ENCODE data around the gene ZBTB7C. TPM values are rescaled to one million over a fixed set of nuclear protein-coding genes. Genes with fewer than 3 reads are reported as not detected.

Gene ZBTB7C
- total RNA-seq, 1 donor from 2014 or later: 1.1 TPM

DNA sequence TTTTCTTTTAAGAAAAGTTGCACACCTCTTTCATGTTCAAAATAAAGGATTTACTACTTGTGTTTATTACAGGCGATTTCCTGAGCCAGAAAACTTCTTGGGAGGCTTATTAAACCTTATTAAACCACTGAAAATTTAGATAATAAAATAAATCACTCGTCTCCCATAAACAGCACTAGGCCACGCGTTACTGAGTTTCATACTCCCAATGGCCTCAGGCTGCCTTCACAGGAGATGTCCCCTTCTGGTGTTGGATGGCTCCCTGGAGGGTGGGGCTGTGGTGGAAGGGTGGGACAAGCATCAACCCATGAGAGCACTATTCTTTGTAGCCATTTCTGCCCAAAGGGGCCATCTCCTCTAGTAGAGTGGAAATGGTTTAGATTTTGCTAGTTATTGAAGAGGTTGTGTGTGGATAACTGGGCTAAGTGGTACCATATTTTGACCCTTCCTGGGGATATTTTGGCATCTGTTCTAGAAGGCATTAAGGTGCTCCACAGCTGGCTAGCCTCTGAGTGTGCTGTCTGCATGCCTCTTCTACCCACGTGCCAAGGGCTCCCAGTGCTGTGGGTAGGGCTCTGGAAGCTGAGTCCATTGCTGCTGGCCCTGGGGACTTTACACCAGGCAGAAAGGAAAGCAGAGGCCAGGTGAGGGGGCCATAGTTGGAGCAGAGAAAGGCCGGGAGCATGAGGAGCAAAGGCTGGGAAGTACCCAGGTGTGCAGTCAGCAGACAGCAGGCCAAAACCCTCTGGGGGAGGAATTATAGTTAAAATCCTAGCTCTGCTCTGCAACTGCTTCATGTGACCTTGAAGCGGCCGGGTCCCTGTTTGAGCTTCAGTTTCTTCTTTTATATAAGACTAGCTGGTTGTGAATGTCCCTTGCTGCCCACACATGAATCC is 357.0 kb downstream of the ZBTB7C start:
- Histone ChIP-seq H3K36me3 (ENCODE audit: control insufficient read depth, insufficient read depth, low read length) (no peaks in the 10 kb centered on the region), H3K4me3 (ENCODE audit: low read depth, low read length) (no peak overlapping the region), H3K27me3 (ENCODE audit: control insufficient read depth, insufficient read depth, low read length) (peaks cover 13% of the 10 kb centered on the region)
- no peak for DNase-seq (ENCODE audit: low read depth)
- TF ChIP-seq, protein P1, sequence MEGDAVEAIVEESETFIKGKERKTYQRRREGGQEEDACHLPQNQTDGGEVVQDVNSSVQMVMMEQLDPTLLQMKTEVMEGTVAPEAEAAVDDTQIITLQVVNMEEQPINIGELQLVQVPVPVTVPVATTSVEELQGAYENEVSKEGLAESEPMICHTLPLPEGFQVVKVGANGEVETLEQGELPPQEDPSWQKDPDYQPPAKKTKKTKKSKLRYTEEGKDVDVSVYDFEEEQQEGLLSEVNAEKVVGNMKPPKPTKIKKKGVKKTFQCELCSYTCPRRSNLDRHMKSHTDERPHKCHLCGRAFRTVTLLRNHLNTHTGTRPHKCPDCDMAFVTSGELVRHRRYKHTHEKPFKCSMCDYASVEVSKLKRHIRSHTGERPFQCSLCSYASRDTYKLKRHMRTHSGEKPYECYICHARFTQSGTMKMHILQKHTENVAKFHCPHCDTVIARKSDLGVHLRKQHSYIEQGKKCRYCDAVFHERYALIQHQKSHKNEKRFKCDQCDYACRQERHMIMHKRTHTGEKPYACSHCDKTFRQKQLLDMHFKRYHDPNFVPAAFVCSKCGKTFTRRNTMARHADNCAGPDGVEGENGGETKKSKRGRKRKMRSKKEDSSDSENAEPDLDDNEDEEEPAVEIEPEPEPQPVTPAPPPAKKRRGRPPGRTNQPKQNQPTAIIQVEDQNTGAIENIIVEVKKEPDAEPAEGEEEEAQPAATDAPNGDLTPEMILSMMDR (IDR thresholded peaks at IDR 0.05; ENCODE audit: insufficient read depth, low read length, poor library complexity, severe bottlenecking): no peak

DNA sequence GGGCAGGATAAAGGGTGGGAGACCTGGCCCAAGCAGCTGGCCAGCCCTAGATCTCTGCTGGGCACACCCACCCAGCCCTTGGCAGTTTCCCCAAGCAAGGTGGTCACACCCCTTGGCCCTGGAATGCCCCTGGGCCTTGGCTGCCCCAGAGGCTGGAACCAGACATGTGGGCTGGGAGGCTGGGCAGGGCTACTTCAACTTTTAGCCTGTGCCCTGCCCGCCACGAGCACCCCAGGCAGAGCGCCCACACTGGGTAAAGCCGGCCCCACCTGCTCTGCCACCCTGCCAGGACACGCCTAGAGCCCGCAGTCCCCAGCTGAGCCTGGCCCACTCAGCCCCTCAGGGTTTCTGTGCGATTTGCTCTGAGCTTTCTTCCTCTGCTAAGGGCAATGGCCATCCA is 359.0 kb downstream of the ZBTB7C start:
- H3K4me3 ChIP-seq (ENCODE audit: low read depth, low read length): no peak overlapping the region
- TF ChIP-seq, protein P1 (IDR thresholded peaks at IDR 0.05; ENCODE audit: insufficient read depth, low read length, poor library complexity, severe bottlenecking): no peak
- H3K36me3 ChIP-seq (ENCODE audit: control insufficient read depth, insufficient read depth, low read length): no peaks in the 10 kb centered on the region
- H3K27me3 ChIP-seq (ENCODE audit: control insufficient read depth, insufficient read depth, low read length): peaks cover 17% of the 10 kb centered on the region
- DNase-seq (ENCODE audit: low read depth): no peak

DNA sequence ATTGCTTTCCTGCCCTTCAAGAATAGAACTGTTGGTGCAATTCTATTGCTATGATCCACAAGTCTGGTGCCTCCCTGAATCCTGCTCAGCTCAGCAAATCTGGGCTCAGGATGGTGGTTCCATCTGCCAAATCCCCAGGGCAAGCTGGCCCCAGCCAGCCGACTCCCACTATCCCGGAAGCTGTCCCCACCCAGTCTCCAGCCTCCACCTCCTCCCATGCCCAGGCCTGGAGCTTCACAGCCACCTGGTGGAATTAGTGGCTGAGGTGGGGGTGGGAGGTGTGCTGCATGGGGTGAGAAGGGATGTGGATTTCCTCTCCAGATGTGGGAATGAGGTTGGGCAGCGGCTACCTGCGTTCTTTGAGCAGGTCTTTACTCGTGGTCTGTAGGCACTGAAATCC is 359.4 kb downstream of the ZBTB7C start:
- DNase-seq (ENCODE audit: low read depth): no peak
- TF ChIP-seq, protein P1 (IDR thresholded peaks at IDR 0.05; ENCODE audit: insufficient read depth, low read length, poor library complexity, severe bottlenecking): no peak
- Histone ChIP-seq H3K27me3 (ENCODE audit: control insufficient read depth, insufficient read depth, low read length) (peaks cover 17% of the 10 kb centered on the region), H3K4me3 (ENCODE audit: low read depth, low read length) (no peak overlapping the region), H3K36me3 (ENCODE audit: control insufficient read depth, insufficient read depth, low read length) (no peaks in the 10 kb centered on the region)

DNA sequence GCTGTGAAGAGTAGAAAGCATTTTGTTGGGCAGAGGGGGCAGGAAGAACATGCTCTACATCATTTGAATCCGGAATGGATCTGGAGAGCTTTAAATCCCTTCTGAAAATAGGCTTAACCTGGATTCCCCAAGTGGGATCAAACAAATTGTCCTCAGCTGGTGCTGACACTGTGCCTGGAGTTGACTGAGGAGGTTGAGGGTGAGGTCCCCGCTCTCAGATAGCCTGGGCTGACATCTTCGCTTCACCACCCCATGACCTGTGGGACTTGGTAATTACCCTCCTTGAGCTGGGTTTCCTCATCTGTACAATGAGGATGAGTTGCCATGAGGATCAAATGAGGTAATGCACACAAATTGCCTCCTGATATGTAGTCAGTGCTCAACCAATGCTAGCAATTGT is 360.9 kb downstream of the ZBTB7C start:
- no peak overlapping the region for H3K4me3 ChIP-seq (ENCODE audit: low read depth, low read length)
- no peaks in the 10 kb centered on the region for H3K36me3 ChIP-seq (ENCODE audit: control insufficient read depth, insufficient read depth, low read length)
- DNase-seq (ENCODE audit: low read depth): no peak
- TF ChIP-seq, protein P1 (IDR thresholded peaks at IDR 0.05; ENCODE audit: insufficient read depth, low read length, poor library complexity, severe bottlenecking): no peak
- H3K27me3 ChIP-seq (ENCODE audit: control insufficient read depth, insufficient read depth, low read length): peaks cover 14% of the 10 kb centered on the region

DNA sequence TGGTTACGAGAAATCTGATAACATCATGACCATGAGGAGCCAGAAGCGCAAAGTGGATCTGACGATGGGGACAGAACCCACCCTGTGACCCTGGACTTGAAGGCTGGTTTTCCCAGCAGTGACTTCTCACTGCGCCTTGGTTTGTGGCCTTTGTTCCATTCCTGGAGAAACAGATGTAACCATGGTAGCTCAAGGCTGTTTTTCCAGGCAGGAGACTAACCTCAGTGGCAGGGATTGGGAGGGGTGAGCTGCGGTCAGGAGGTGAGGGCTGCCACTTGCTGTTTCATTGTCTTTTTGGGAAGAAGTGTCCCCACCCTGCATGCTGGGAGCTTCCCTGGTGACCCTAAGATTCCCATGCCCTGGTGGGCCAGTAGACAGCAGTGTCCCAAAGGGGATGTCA is 362.3 kb downstream of the ZBTB7C start:
- TF ChIP-seq, protein P1 (IDR thresholded peaks at IDR 0.05; ENCODE audit: insufficient read depth, low read length, poor library complexity, severe bottlenecking): no peak
- H3K27me3 ChIP-seq (ENCODE audit: control insufficient read depth, insufficient read depth, low read length): peaks cover 14% of the 10 kb centered on the region
- no peak overlapping the region for H3K4me3 ChIP-seq (ENCODE audit: low read depth, low read length)
- H3K36me3 ChIP-seq (ENCODE audit: control insufficient read depth, insufficient read depth, low read length): no peaks in the 10 kb centered on the region
- no peak for DNase-seq (ENCODE audit: low read depth)

Measured in kidney epithelial cell (primary cell).